HepG2 (cell line): ENCODE data around the gene LZTR1. TPM values are rescaled to one million over a fixed set of nuclear protein-coding genes. Genes with fewer than 3 reads are reported as not detected.
A peak's percentile ranks its signal among the peaks of the same experiment; 100 is the strongest.

Source experiments
- AGO2 ChIP-seq: fragments of 200-400 bp; formaldehyde crosslinking; optimal IDR thresholded peaks from 2 replicates; pipeline ENCODE3; 2017; ENCODE audit warnings: mild to moderate bottlenecking, low read depth, low read length, moderate library complexity
- CCDC6 ChIP-seq: sonication (generic); formaldehyde crosslinking; IDR thresholded peaks from 2 replicates; pipeline ENCODE4 v1.8.1; 2022; ENCODE audit warnings: mild to moderate bottlenecking, missing genetic modification reagents, moderate library complexity
- FOXO1 ChIP-seq: sonication (generic); formaldehyde crosslinking; IDR thresholded peaks from 2 replicates; pipeline ENCODE4 v1.4.0; 2020; ENCODE audit warnings: missing genetic modification reagents
- KDM1A ChIP-seq: IDR thresholded peaks from 2 replicates; pipeline ENCODE4 v1.6.1; 2016; ENCODE audit warnings: missing compliant biosample characterization
- MAZ ChIP-seq, 2 experiments: sonication (generic) in 1 of 2; formaldehyde crosslinking in 1 of 2; IDR thresholded peaks; 2 replicates each; pipeline versions ENCODE4 v1.5.0 to v1.6.1; 2012 to 2020; ENCODE audit warnings: low read depth in 2 of 2, mild to moderate bottlenecking in 2 of 2, borderline replicate concordance in 1 of 2, improper control_type of control experiment in 1 of 2, low read length in 1 of 2, missing genetic modification reagents in 1 of 2, moderate library complexity in 1 of 2
- MYC ChIP-seq: sonication (generic); formaldehyde crosslinking; IDR thresholded peaks from 2 replicates; pipeline ENCODE4 v1.9.0; 2021; ENCODE audit warnings: missing genetic modification reagents, borderline replicate concordance
- PLRG1 ChIP-seq: fragments of 450-650 bp; conservative IDR thresholded peaks from 2 replicates; pipeline ENCODE4 v1.6.1; 2016
- RBM39 ChIP-seq: fragments of 200-400 bp; formaldehyde crosslinking; IDR thresholded peaks from one replicate; pipeline ENCODE4 v1.6.1; 2018; ENCODE audit warnings: antibody characterized with exemption, mild to moderate bottlenecking, low read depth, low read length; ENCODE audit not compliant: poor library complexity, severe bottlenecking
- TFDP2 ChIP-seq: sonication (generic); formaldehyde crosslinking; IDR thresholded peaks from 2 replicates; pipeline ENCODE4 v1.4.0; 2020; ENCODE audit warnings: missing genetic modification reagents
- TFE3 ChIP-seq: IDR thresholded peaks from 2 replicates; pipeline ENCODE4 v1.6.1; 2016
- THAP11 ChIP-seq: IDR thresholded peaks from 2 replicates; pipeline ENCODE4 v1.6.1; 2016; ENCODE audit warnings: missing biosample characterization, missing genetic modification reagents
- TP53 ChIP-seq: sonication (generic); formaldehyde crosslinking; conservative IDR thresholded peaks from 2 replicates; pipeline ENCODE4 v1.4.0; 2020; ENCODE audit warnings: missing genetic modification reagents
- ZFY ChIP-seq: sonication (generic); formaldehyde crosslinking; IDR thresholded peaks from 2 replicates; pipeline ENCODE4 v1.4.0; 2020; ENCODE audit warnings: missing genetic modification reagents
- ZNF18 ChIP-seq: sonication (generic); formaldehyde crosslinking; IDR thresholded peaks from 2 replicates; pipeline ENCODE4 v1.8.0; 2022; ENCODE audit warnings: mild to moderate bottlenecking, missing genetic modification reagents; ENCODE audit not compliant: insufficient replicate concordance
- ZNF329 ChIP-seq: sonication (generic); formaldehyde crosslinking; IDR thresholded peaks from 2 replicates; pipeline ENCODE4 v1.9.0; 2021; ENCODE audit warnings: low read depth, mild to moderate bottlenecking, missing genetic modification reagents
- ZNF616 ChIP-seq: sonication (generic); formaldehyde crosslinking; IDR thresholded peaks from 2 replicates; pipeline ENCODE4 v1.5.0; 2020; ENCODE audit warnings: low read depth, mild to moderate bottlenecking, missing genetic modification reagents
- ZNF687 ChIP-seq: sonication (generic); formaldehyde crosslinking; IDR thresholded peaks from 2 replicates; pipeline ENCODE4 v1.5.1; 2020; ENCODE audit warnings: mild to moderate bottlenecking, missing genetic modification reagents, moderate library complexity
- ZNF772 ChIP-seq: sonication (generic); formaldehyde crosslinking; IDR thresholded peaks from 2 replicates; pipeline ENCODE4 v1.5.0; 2020; ENCODE audit warnings: mild to moderate bottlenecking, missing genetic modification reagents
- ZNF776 ChIP-seq: sonication (generic); formaldehyde crosslinking; IDR thresholded peaks from 2 replicates; pipeline ENCODE4 v1.4.0; 2020; ENCODE audit warnings: mild to moderate bottlenecking, missing genetic modification reagents
- ZNF781 ChIP-seq: sonication (generic); formaldehyde crosslinking; IDR thresholded peaks from 2 replicates; pipeline ENCODE4 v1.5.1; 2020; ENCODE audit warnings: borderline replicate concordance, mild to moderate bottlenecking, missing genetic modification reagents; ENCODE audit errors: not compliant biosample characterization
- polyA plus RNA-seq, 8 experiments: library from polyadenylated mRNA; depleted of rRNA in 3 of 8; stranded (reverse) in 7 of 8; unstranded in 1 of 8; fragments of >200 nt; fragmentation: Illumina TruSeq in 4 of 8; extraction: Trizol in 4 of 8; gene quantifications; 2 replicates each; pipeline versions ENCODE4 v1.2.1 to v1.2.3, GENCODE V29; 2011 to 2016; ENCODE audit warnings: low read depth in 4 of 8, missing spikeins in 1 of 8, mixed read lengths in 1 of 8; ENCODE audit not compliant: insufficient read depth in 1 of 8
- total RNA-seq, 5 experiments: library from RNA; depleted of rRNA; stranded (reverse); fragments of >200 nt; fragmentation: Illumina TruSeq; extraction: Trizol; gene quantifications; 2 replicates each; pipeline ENCODE4 v1.2.3, GENCODE V29; 2016; ENCODE audit warnings: low read depth in 1 of 5

LZTR1 gene
- total and polyA plus RNA-seq, 2 of the 13 experiments (the other 11 are each of a cell fraction or from before 2014, with no cell fraction given), result 21.8 to 22.4 TPM

GRCh38 chr22:20965104-20965887 lies 16.8 kb upstream of the LZTR1 start (continued):
- peak; percentile 10; the same call in 1 of the 2 replicates for TF ChIP-seq FOXO1 (CRISPR knock-in tag)
- no peak for TF ChIP-seq TFE3 (CRISPR knock-in tag)
- TF ChIP-seq AGO2, result peak; percentile 54
- TF ChIP-seq KDM1A (CRISPR knock-in tag), result no peak
- peak; percentile 47; the same call in 1 of the 2 replicates for TF ChIP-seq TFDP2
- no peak for TF ChIP-seq ZNF616 (CRISPR knock-in tag)
- TF ChIP-seq ZNF772 (CRISPR knock-in tag), result 0 out of 2 replicates have a peak, but pooled peaks have one; percentile 17
- no peak for TF ChIP-seq ZNF329 (CRISPR knock-in tag)
- TF ChIP-seq ZNF687 (CRISPR knock-in tag), result peak; percentile 89
- TF ChIP-seq RBM39, result peak; percentile 72
- TF ChIP-seq ZNF18 (CRISPR knock-in tag), result peak; percentile 36
- TF ChIP-seq ZFY, result peak; percentile 42
- TF ChIP-seq MAZ (IDR thresholded peaks at IDR 0.05; ENCODE audit: borderline replicate concordance, low read depth, low read length), result no peak
- TF ChIP-seq MAZ (CRISPR knock-in tag; IDR thresholded peaks at IDR 0.05; ENCODE audit: low read depth), result 0 out of 2 replicates have a peak, but pooled peaks have one; percentile 23
- no peak for TF ChIP-seq TP53 (CRISPR knock-in tag)
- 0 out of 2 replicates have a peak, but pooled peaks have one; percentile 17 for TF ChIP-seq CCDC6 (CRISPR knock-in tag)
- no peak for TF ChIP-seq THAP11 (CRISPR knock-in tag)
- no peak for TF ChIP-seq PLRG1
- TF ChIP-seq ZNF781 (CRISPR knock-in tag), result peak; percentile 31
- TF ChIP-seq ZNF776 (CRISPR knock-in tag), result no peak
- peak; percentile 65; the same call in 1 of the 2 replicates for TF ChIP-seq MYC
